Measurements from ENCODE around the gene CABS1.

The CABS1 gene

GRCh38 chr4:70326052-70326451, 8.7 kb upstream of the CABS1 start:
- Histone ChIP-seq H3K79me1 (ENCODE audit: low read depth, low read length) (no peaks in the 10 kb centered on the region), H3K4me3 (ENCODE audit: low read length in 2 of 2) (no peak overlapping the region), H3K27ac (replicated peaks; ENCODE audit: low read length) (no peak overlapping the region), H3K9ac (ENCODE audit: low read depth, low read length, poor library complexity) (no peak overlapping the region), H4K8ac (ENCODE audit: low read depth, low read length) (no peak overlapping the region), H3K18ac (ENCODE audit: low read length) (no peak overlapping the region), H2BK15ac (ENCODE audit: low read length) (no peak overlapping the region), H2BK120ac (ENCODE audit: low read depth, low read length) (no peak overlapping the region), H3K14ac (ENCODE audit: low read length) (no peak overlapping the region), H3K4ac (ENCODE audit: low read length) (no peak overlapping the region), H2BK12ac (ENCODE audit: low read length) (no peak overlapping the region), H3K23ac (ENCODE audit: low read depth, low read length, poor library complexity) (no peak overlapping the region), H3K36me3 (replicated peaks in 1 of 2; ENCODE audit: control insufficient read depth in 2 of 2, insufficient read depth in 2 of 2, low read length in 2 of 2) (no peaks in the 10 kb centered on the region), H2AFZ (ENCODE audit: low read length) (no peak overlapping the region), H2AK5ac (ENCODE audit: low read depth, low read length) (no peak overlapping the region), H4K91ac (ENCODE audit: low read depth, low read length, poor library complexity) (no peak overlapping the region), H3K4me2 (ENCODE audit: insufficient read depth, low read length, poor library complexity, severe bottlenecking) (no peak overlapping the region), H3K9me3 (replicated peaks in 1 of 2; ENCODE audit: control insufficient read depth in 2 of 2, insufficient read depth in 1 of 2, low read depth in 1 of 2, low read length in 2 of 2) (peaks cover 0 to 1% of the 10 kb centered on the region in 2 donors), H3K4me1 (ENCODE audit: control insufficient read depth in 2 of 2, insufficient read depth in 1 of 2, low read depth in 1 of 2, low read length in 2 of 2) (no peaks in the 10 kb centered on the region), H2BK5ac (ENCODE audit: low read length) (no peak overlapping the region), H3K27me3 (ENCODE audit: control insufficient read depth in 3 of 3, insufficient read depth in 3 of 3, low read depth in 1 of 3, low read length in 3 of 3) (no peaks in the 10 kb centered on the region)
- WGBS, 2 donors (ENCODE audit: extremely low coverage in 2 of 2, insufficient read length in 2 of 2, insufficient replicate concordance in 1 of 2), result no CpG with 5 or more reads among the region's 2 CpGs
- DNase-seq (ENCODE audit: low spot score), result no peak

- Histone ChIP-seq H3K18ac (ENCODE audit: low read length) (no peak overlapping the region), H2BK120ac (ENCODE audit: low read depth, low read length) (no peak overlapping the region), H3K4ac (ENCODE audit: low read length) (no peak overlapping the region), H2AFZ (ENCODE audit: low read length) (no peak overlapping the region), H3K36me3 (replicated peaks in 1 of 2; ENCODE audit: control insufficient read depth in 2 of 2, insufficient read depth in 2 of 2, low read length in 2 of 2) (no peaks in the 10 kb centered on the region), H3K4me1 (ENCODE audit: control insufficient read depth in 2 of 2, insufficient read depth in 1 of 2, low read depth in 1 of 2, low read length in 2 of 2) (no peaks in the 10 kb centered on the region), H4K91ac (ENCODE audit: low read depth, low read length, poor library complexity) (no peak overlapping the region), H3K79me1 (ENCODE audit: low read depth, low read length) (no peaks in the 10 kb centered on the region), H4K8ac (ENCODE audit: low read depth, low read length) (no peak overlapping the region), H3K27ac (replicated peaks; ENCODE audit: low read length) (no peak overlapping the region), H3K23ac (ENCODE audit: low read depth, low read length, poor library complexity) (no peak overlapping the region), H2AK5ac (ENCODE audit: low read depth, low read length) (no peak overlapping the region), H3K27me3 (ENCODE audit: control insufficient read depth in 3 of 3, insufficient read depth in 3 of 3, low read depth in 1 of 3, low read length in 3 of 3) (no peaks in the 10 kb centered on the region), H3K14ac (ENCODE audit: low read length) (no peak overlapping the region), H2BK12ac (ENCODE audit: low read length) (no peak overlapping the region), H3K4me2 (ENCODE audit: insufficient read depth, low read length, poor library complexity, severe bottlenecking) (no peak overlapping the region), H2BK5ac (ENCODE audit: low read length) (no peak overlapping the region), H3K9me3 (replicated peaks in 1 of 2; ENCODE audit: control insufficient read depth in 2 of 2, insufficient read depth in 1 of 2, low read depth in 1 of 2, low read length in 2 of 2) (no peaks in the 10 kb centered on the region), H3K4me3 (ENCODE audit: low read length in 2 of 2) (no peak overlapping the region), H3K9ac (ENCODE audit: low read depth, low read length, poor library complexity) (no peak overlapping the region), H2BK15ac (ENCODE audit: low read length) (no peak overlapping the region)
- no peak for DNase-seq (ENCODE audit: low spot score)
- no CpG with 5 or more reads among the region's 5 CpGs for WGBS, 2 donors (ENCODE audit: extremely low coverage in 2 of 2, insufficient read length in 2 of 2, insufficient replicate concordance in 1 of 2)
Measured at GRCh38 chr4:70336043-70336442, 1.3 kb downstream of the CABS1 start.

- Histone ChIP-seq H2AFZ (ENCODE audit: low read length) (no peak overlapping the region), H3K9me3 (replicated peaks in 1 of 2; ENCODE audit: control insufficient read depth in 2 of 2, insufficient read depth in 1 of 2, low read depth in 1 of 2, low read length in 2 of 2) (no peaks in the 10 kb centered on the region), H3K9ac (ENCODE audit: low read depth, low read length, poor library complexity) (no peak overlapping the region), H3K36me3 (replicated peaks in 1 of 2; ENCODE audit: control insufficient read depth in 2 of 2, insufficient read depth in 2 of 2, low read length in 2 of 2) (no peaks in the 10 kb centered on the region), H3K18ac (ENCODE audit: low read length) (no peak overlapping the region), H2AK5ac (ENCODE audit: low read depth, low read length) (no peak overlapping the region), H3K27ac (replicated peaks; ENCODE audit: low read length) (no peak overlapping the region), H2BK15ac (ENCODE audit: low read length) (no peak overlapping the region), H3K79me1 (ENCODE audit: low read depth, low read length) (no peaks in the 10 kb centered on the region), H3K4ac (ENCODE audit: low read length) (no peak overlapping the region), H3K14ac (ENCODE audit: low read length) (no peak overlapping the region), H3K4me1 (ENCODE audit: control insufficient read depth in 2 of 2, insufficient read depth in 1 of 2, low read depth in 1 of 2, low read length in 2 of 2) (no peaks in the 10 kb centered on the region), H3K4me2 (ENCODE audit: insufficient read depth, low read length, poor library complexity, severe bottlenecking) (no peak overlapping the region), H4K91ac (ENCODE audit: low read depth, low read length, poor library complexity) (no peak overlapping the region), H3K4me3 (ENCODE audit: low read length in 2 of 2) (no peak overlapping the region), H2BK12ac (ENCODE audit: low read length) (no peak overlapping the region), H3K27me3 (ENCODE audit: control insufficient read depth in 3 of 3, insufficient read depth in 3 of 3, low read depth in 1 of 3, low read length in 3 of 3) (no peaks in the 10 kb centered on the region), H3K23ac (ENCODE audit: low read depth, low read length, poor library complexity) (no peak overlapping the region), H4K8ac (ENCODE audit: low read depth, low read length) (no peak overlapping the region), H2BK5ac (ENCODE audit: low read length) (no peak overlapping the region), H2BK120ac (ENCODE audit: low read depth, low read length) (no peak overlapping the region)
- DNase-seq (ENCODE audit: low spot score), result no peak
- no CpG with 5 or more reads among the region's 1 CpG for WGBS, 2 donors (ENCODE audit: extremely low coverage in 2 of 2, insufficient read length in 2 of 2, insufficient replicate concordance in 1 of 2)
Measured at GRCh38 chr4:70337886-70338420, 3.2 kb downstream of the CABS1 start.

- no peaks in the 10 kb centered on the region for H3K36me3 ChIP-seq (replicated peaks in 1 of 2; ENCODE audit: control insufficient read depth in 2 of 2, insufficient read depth in 2 of 2, low read length in 2 of 2)
- no CpG with 5 or more reads among the region's 1 CpG for WGBS, 2 donors (ENCODE audit: extremely low coverage in 2 of 2, insufficient read length in 2 of 2, insufficient replicate concordance in 1 of 2)
Measured at GRCh38 chr4:70356185-70356584, 21.4 kb downstream of the CABS1 start.

More at GRCh38 chr4:70356185-70356584, 21.4 kb downstream of the CABS1 start:
- H3K27me3 ChIP-seq (ENCODE audit: control insufficient read depth in 3 of 3, insufficient read depth in 3 of 3, low read depth in 1 of 3, low read length in 3 of 3), result no peaks in the 10 kb centered on the region
- H3K4me2 ChIP-seq (ENCODE audit: insufficient read depth, low read length, poor library complexity, severe bottlenecking), result no peak overlapping the region
- H4K91ac ChIP-seq (ENCODE audit: low read depth, low read length, poor library complexity), result no peak overlapping the region
- H3K4me3 ChIP-seq (ENCODE audit: low read length in 2 of 2), result no peak overlapping the region
- no peak overlapping the region for H2AK5ac ChIP-seq (ENCODE audit: low read depth, low read length)
- no peak overlapping the region for H3K14ac ChIP-seq (ENCODE audit: low read length)
- H3K18ac ChIP-seq (ENCODE audit: low read length), result no peak overlapping the region
- no peaks in the 10 kb centered on the region for H3K79me1 ChIP-seq (ENCODE audit: low read depth, low read length)
- no peak overlapping the region for H2BK5ac ChIP-seq (ENCODE audit: low read length)
- H3K9me3 ChIP-seq (replicated peaks in 1 of 2; ENCODE audit: control insufficient read depth in 2 of 2, insufficient read depth in 1 of 2, low read depth in 1 of 2, low read length in 2 of 2), result no peaks in the 10 kb centered on the region
- H3K27ac ChIP-seq (replicated peaks; ENCODE audit: low read length), result no peak overlapping the region
- H3K4ac ChIP-seq (ENCODE audit: low read length), result no peak overlapping the region
- no peak overlapping the region for H2BK12ac ChIP-seq (ENCODE audit: low read length)
- H3K23ac ChIP-seq (ENCODE audit: low read depth, low read length, poor library complexity), result no peak overlapping the region
- H4K8ac ChIP-seq (ENCODE audit: low read depth, low read length), result no peak overlapping the region
- no peak for DNase-seq (ENCODE audit: low spot score)
- H3K9ac ChIP-seq (ENCODE audit: low read depth, low read length, poor library complexity), result no peak overlapping the region
- H3K4me1 ChIP-seq (ENCODE audit: control insufficient read depth in 2 of 2, insufficient read depth in 1 of 2, low read depth in 1 of 2, low read length in 2 of 2), result peaks cover 0 to 3% of the 10 kb centered on the region in 2 donors
- H2BK120ac ChIP-seq (ENCODE audit: low read depth, low read length), result no peak overlapping the region
- H2BK15ac ChIP-seq (ENCODE audit: low read length), result no peak overlapping the region
- no peak overlapping the region for H2AFZ ChIP-seq (ENCODE audit: low read length)

All from neuronal stem cell (in vitro differentiated cells).